H9 (cell line): ENCODE measurements around the gene QDPR. TPM values are rescaled to one million over a fixed set of nuclear protein-coding genes. Genes with fewer than 3 reads are reported as not detected.

Experiments used
- DNase-seq: peaks from one replicate; pipeline ENCODE4 v3.0.0-alpha.2; 2017
- H2AFZ ChIP-seq: one replicate; pipeline ENCODE4 v1.6.1; 2013; ENCODE audit warnings: mild to moderate bottlenecking, low read length, control low read depth, moderate library complexity
- H2AK5ac ChIP-seq: 2 replicates; pipeline ENCODE4 v1.6.1; 2013; ENCODE audit warnings: low read length, control low read depth, mixed read lengths; ENCODE audit not compliant: insufficient read length
- H2BK120ac ChIP-seq: one replicate; pipeline ENCODE4 v1.6.1; 2013; ENCODE audit warnings: low read depth, mild to moderate bottlenecking, low read length, control low read depth, inconsistent platforms; ENCODE audit not compliant: poor library complexity, severe bottlenecking
- H2BK12ac ChIP-seq: 2 replicates; pipeline ENCODE4 v1.6.1; 2013; ENCODE audit warnings: low read length, control low read depth, mixed read lengths, low read depth; ENCODE audit not compliant: insufficient read length
- H2BK15ac ChIP-seq: 2 replicates; pipeline ENCODE4 v1.6.1; 2013; ENCODE audit warnings: low read depth, low read length, control low read depth
- H2BK20ac ChIP-seq: one replicate; pipeline ENCODE4 v1.6.1; 2013; ENCODE audit warnings: low read depth, mild to moderate bottlenecking, low read length, control low read depth, inconsistent platforms; ENCODE audit not compliant: poor library complexity, severe bottlenecking
- H2BK5ac ChIP-seq: 2 replicates; pipeline ENCODE4 v1.6.1; 2013; ENCODE audit warnings: low read length, control low read depth, mixed read lengths; ENCODE audit not compliant: insufficient read length
- H3K14ac ChIP-seq: 2 replicates; pipeline ENCODE4 v1.6.1; 2013; ENCODE audit warnings: low read length, control low read depth; ENCODE audit not compliant: insufficient read depth
- H3K18ac ChIP-seq: 2 replicates; pipeline ENCODE4 v1.6.1; 2013; ENCODE audit warnings: low read depth, mild to moderate bottlenecking, mixed read lengths, low read length, control low read depth; ENCODE audit not compliant: insufficient read length
- H3K23ac ChIP-seq: 2 replicates; pipeline ENCODE4 v1.6.1; 2013; ENCODE audit warnings: low read length, control low read depth, mixed read lengths, low read depth; ENCODE audit not compliant: insufficient read length
- H3K23me2 ChIP-seq: 2 replicates; pipeline ENCODE4 v1.6.1; 2013; ENCODE audit warnings: low read depth, mild to moderate bottlenecking, mixed read lengths, low read length, control low read depth; ENCODE audit not compliant: insufficient read length, poor library complexity, severe bottlenecking
- H3K27ac ChIP-seq: 2 replicates; pipeline ENCODE4 v1.5.1; 2013; ENCODE audit warnings: low read length, control low read depth, mixed read lengths, low read depth; ENCODE audit not compliant: insufficient read length
- H3K27me3 ChIP-seq: 2 replicates; pipeline ENCODE4 v1.6.1; 2013; ENCODE audit warnings: low read length, control low read depth, inconsistent platforms; ENCODE audit not compliant: insufficient read depth
- H3K4ac ChIP-seq: 2 replicates; pipeline ENCODE4 v1.6.1; 2013; ENCODE audit warnings: low read depth, mild to moderate bottlenecking, control low read depth, inconsistent platforms, low read length, moderate library complexity
- H3K4me1 ChIP-seq: 2 replicates; pipeline ENCODE4 v1.6.1; 2013; ENCODE audit warnings: low read length, control low read depth, inconsistent platforms; ENCODE audit not compliant: insufficient read depth
- H3K4me2 ChIP-seq: 2 replicates; pipeline ENCODE4 v1.6.1; 2013; ENCODE audit warnings: low read length, control low read depth, mixed read lengths; ENCODE audit not compliant: insufficient read length, insufficient read depth
- H3K56ac ChIP-seq: 2 replicates; pipeline ENCODE4 v1.6.1; 2013; ENCODE audit warnings: low read depth, mild to moderate bottlenecking, mixed read lengths, low read length, control low read depth; ENCODE audit not compliant: insufficient read length
- H3K79me1 ChIP-seq: 2 replicates; pipeline ENCODE4 v1.6.1; 2013; ENCODE audit warnings: low read depth, mild to moderate bottlenecking, moderate library complexity, low read length, control low read depth, inconsistent platforms; ENCODE audit not compliant: insufficient read depth, poor library complexity, severe bottlenecking
- H3K79me2 ChIP-seq: 2 replicates; pipeline ENCODE4 v1.6.1; 2013; ENCODE audit warnings: low read length, control low read depth, inconsistent platforms; ENCODE audit not compliant: insufficient read depth
- H3K9ac ChIP-seq: 2 replicates; pipeline ENCODE4 v1.6.1; 2013; ENCODE audit warnings: low read length, control low read depth, mixed read lengths; ENCODE audit not compliant: insufficient read length; ENCODE audit errors: extremely low read depth
- H3K9me3 ChIP-seq: one replicate; pipeline ENCODE4 v1.6.1; 2013; ENCODE audit warnings: low read depth, low read length, inconsistent platforms; ENCODE audit not compliant: control insufficient read depth
- H3T11ph ChIP-seq: one replicate; pipeline ENCODE4 v1.6.1; 2013; ENCODE audit warnings: mild to moderate bottlenecking, low read length, control low read depth, inconsistent platforms
- H4K20me1 ChIP-seq: one replicate; pipeline ENCODE4 v1.6.1; 2013; ENCODE audit not compliant: control insufficient read depth, insufficient read length, insufficient read depth
- H4K5ac ChIP-seq: 2 replicates; pipeline ENCODE4 v1.6.1; 2013; ENCODE audit warnings: low read depth, mild to moderate bottlenecking, mixed read lengths, low read length, control low read depth; ENCODE audit not compliant: insufficient read length
- H4K8ac ChIP-seq: replicated peaks from 2 replicates; pipeline ENCODE4 v1.6.1; 2013; ENCODE audit warnings: low read length, control low read depth, mixed read lengths, low read depth; ENCODE audit not compliant: insufficient read length
- H4K91ac ChIP-seq: 2 replicates; pipeline ENCODE4 v1.6.1; 2013; ENCODE audit warnings: low read depth, mild to moderate bottlenecking, moderate library complexity, mixed read lengths, low read length, control low read depth; ENCODE audit not compliant: insufficient read length
- H3K27ac Mint-ChIP-seq, 3 experiments: 2 replicates in 2 of 3; 3 replicates in 1 of 3; pipeline ENCODE4 v1.8.0; 2020 to 2021; ENCODE audit warnings: mixed read lengths in 3 of 3, mild to moderate bottlenecking in 1 of 3, moderate library complexity in 1 of 3
- H3K27me3 Mint-ChIP-seq: 2 replicates; pipeline ENCODE4 v1.8.0; 2021; ENCODE audit warnings: low read depth, mild to moderate bottlenecking, moderate library complexity, mixed read lengths
- H3K36me3 Mint-ChIP-seq, 3 experiments: 2 replicates in 2 of 3; 3 replicates in 1 of 3; pipeline ENCODE4 v1.8.0; 2020 to 2021; ENCODE audit warnings: low read depth in 3 of 3, mixed read lengths in 3 of 3; ENCODE audit not compliant: insufficient read depth in 1 of 3
- H3K4me1 Mint-ChIP-seq, 2 experiments: 2 replicates each; pipeline ENCODE4 v1.8.0; 2020; ENCODE audit warnings: mixed read lengths in 2 of 2
- H3K4me3 Mint-ChIP-seq, 2 experiments: 2 replicates in 1 of 2; 3 replicates in 1 of 2; pipeline ENCODE4 v1.8.0; 2020 to 2021; ENCODE audit warnings: mild to moderate bottlenecking in 2 of 2, mixed read lengths in 2 of 2, moderate library complexity in 1 of 2
- H3K9me3 Mint-ChIP-seq, 2 experiments: 2 replicates in 1 of 2; 3 replicates in 1 of 2; pipeline ENCODE4 v1.8.0; 2020; ENCODE audit warnings: mild to moderate bottlenecking in 2 of 2, mixed read lengths in 2 of 2, moderate library complexity in 1 of 2
- CTCF ChIP-seq: fragments of 200-600 bp; sonication (generic); conservative IDR thresholded peaks from 3 replicates; pipeline ENCODE4 v1.8.0; 2021; ENCODE audit warnings: antibody characterized with exemption, mild to moderate bottlenecking
- WGBS: extraction: QIAGEN DNeasy Blood & Tissue Kit; methylation state at CpG from one replicate; pipeline ENCODE4 v1.1.7; 2013; ENCODE audit warnings: missing lambda C conversion rate, low lambda C conversion rate, mixed read lengths; ENCODE audit not compliant: insufficient read length; ENCODE audit errors: extremely low coverage; 5-methylcytosine and 5-hydroxymethylcytosine counted together
- total RNA-seq: library from RNA; stranded (reverse); gene quantifications from 2 replicates; pipeline ENCODE4 v1.2.1, GENCODE V29; 2021

Gene QDPR
- total RNA-seq, 1 experiment from 2014 or later = 23.5 TPM

GRCh38 chr4:17511051-17511450, 839 bp downstream of the QDPR start:
- Histone ChIP-seq H3T11ph (no peak overlapping the region), H3K27me3 (no peaks in the 10 kb centered on the region), H3K14ac (no peak overlapping the region), H4K20me1 (no peaks in the 10 kb centered on the region), H3K79me1 (no peaks in the 10 kb centered on the region), H3K4me1 (no peaks in the 10 kb centered on the region), H3K23me2 (peaks cover 12% of the 10 kb centered on the region), H2BK15ac (no peak overlapping the region), H2BK120ac (no peak overlapping the region), H3K79me2 (no peaks in the 10 kb centered on the region), H3K4me2 (peak overlapping the region; percentile 69), H4K8ac (no peak overlapping the region), H2BK5ac (no peak overlapping the region), H2BK20ac (no peak overlapping the region), H3K27ac (no peak overlapping the region), H4K91ac (no peak overlapping the region), H2BK12ac (no peak overlapping the region), H3K9ac (no peak overlapping the region), H2AFZ (no peak overlapping the region), H2AK5ac (no peak overlapping the region), H4K5ac (no peak overlapping the region), H3K23ac (no peak overlapping the region), H3K56ac (no peak overlapping the region), H3K4ac (no peak overlapping the region), H3K18ac (no peak overlapping the region), H3K9me3 (no peaks in the 10 kb centered on the region)
- peaks cover 51% of the 10 kb centered on the region for H3K27me3 Mint-ChIP-seq
- H3K4me3 Mint-ChIP-seq = peak overlapping the region; percentile 88 to 90
- no CpG with 5 or more reads among the region's 9 CpGs for WGBS
- no peak overlapping the region for H3K27ac Mint-ChIP-seq
- DNase-seq = peak; percentile 49
- no peak for TF ChIP-seq CTCF
- no peaks in the 10 kb centered on the region; a peak in 1 of 5 replicates for H3K9me3 Mint-ChIP-seq
- peaks cover 0 to 18% (median 5%) of the 10 kb centered on the region in 3 experiments; a peak in 5 of 7 replicates for H3K36me3 Mint-ChIP-seq
- peaks cover 33% of the 10 kb centered on the region in 2 experiments for H3K4me1 Mint-ChIP-seq
